H1 (cell line): Measurements from ENCODE around the gene TPPP3. TPM values are rescaled to one million over a fixed set of nuclear protein-coding genes. Genes with fewer than 3 reads are reported as not detected.

Experiments
- CTCF ChIA-PET: fragments of 300-600 bp; sonication (Branson Sonifier 250); formaldehyde crosslinking; loops from one replicate; lab custom pipeline; 2021; ENCODE audit not compliant: partially characterized antibody; lab: Charles Lee
- POLR2A ChIA-PET: fragments of 300-600 bp; sonication (Branson Sonifier 250); formaldehyde crosslinking; loops from one replicate; lab custom pipeline; 2021; ENCODE audit warnings: inconsistent platforms; ENCODE audit not compliant: partially characterized antibody; lab: Charles Lee
- DNase-seq, 2 experiments: peaks; one replicate each; pipeline versions ENCODE4 v3.0.0 to v3.0.0-alpha.2; 2010 to 2022; ENCODE audit warnings: low spot score in 2 of 2, low read depth in 1 of 2, mixed read lengths in 1 of 2
- FAIRE-seq: peaks from 2 replicates; lab custom pipeline; 2011; peaks lifted over from hg19 to GRCh38; lab: Jason Lieb, UNC
- H2AFZ ChIP-seq: 2 replicates; pipeline ENCODE4 v1.8.1; 2012; ENCODE audit warnings: low read length, inconsistent platforms
- H2AK5ac ChIP-seq: 2 replicates; pipeline ENCODE4 v1.6.1; 2013; ENCODE audit warnings: low read depth, low read length
- H2BK120ac ChIP-seq: replicated peaks from 2 replicates; pipeline ENCODE3; 2013; ENCODE audit warnings: low read depth, low read length, inconsistent platforms
- H2BK12ac ChIP-seq: 2 replicates; pipeline ENCODE4 v1.6.1; 2013; ENCODE audit warnings: low read depth, low read length
- H2BK15ac ChIP-seq: 2 replicates; pipeline ENCODE4 v1.6.1; 2013; ENCODE audit warnings: low read length
- H2BK20ac ChIP-seq: 2 replicates; pipeline ENCODE4 v1.6.1; 2013; ENCODE audit warnings: low read length
- H2BK5ac ChIP-seq: 2 replicates; pipeline ENCODE4 v1.6.1; 2013; ENCODE audit warnings: low read depth, low read length
- H3K14ac ChIP-seq: 2 replicates; pipeline ENCODE4 v1.6.1; 2013; ENCODE audit warnings: inconsistent platforms; ENCODE audit not compliant: insufficient read length
- H3K18ac ChIP-seq: 2 replicates; pipeline ENCODE4 v1.6.1; 2013; ENCODE audit warnings: low read length; ENCODE audit errors: extremely low read depth
- H3K23ac ChIP-seq: 2 replicates; pipeline ENCODE4 v1.6.1; 2013; ENCODE audit warnings: inconsistent platforms; ENCODE audit not compliant: insufficient read length
- H3K23me2 ChIP-seq: 2 replicates; pipeline ENCODE4 v1.6.1; 2013; ENCODE audit warnings: low read depth, low read length
- H3K27ac ChIP-seq: 2 replicates; pipeline ENCODE4 v1.6.1; 2011; ENCODE audit warnings: low read depth, low read length, inconsistent platforms
- H3K27me3 ChIP-seq, 4 experiments: replicated peaks in 1 of 4; 1 replicate in 1 of 4; 2 replicates in 3 of 4; pipeline versions ENCODE4 v1.6.1 to v1.8.1; 2011 to 2013; ENCODE audit warnings: low read length in 3 of 4, mild to moderate bottlenecking in 3 of 4, inconsistent platforms in 2 of 4, mixed read lengths in 2 of 4, moderate library complexity in 1 of 4; ENCODE audit not compliant: control insufficient read depth in 3 of 4, insufficient read depth in 3 of 4; ENCODE audit errors: extremely low read depth in 1 of 4
- H3K36me3 ChIP-seq, 4 experiments: 2 replicates each; pipeline versions ENCODE4 v1.6.1 to v1.8.1; 2011 to 2013; ENCODE audit warnings: mild to moderate bottlenecking in 4 of 4, low read length in 3 of 4, moderate library complexity in 2 of 4, control low read depth in 1 of 4, inconsistent platforms in 1 of 4; ENCODE audit not compliant: insufficient read depth in 4 of 4, control insufficient read depth in 2 of 4
- H3K4ac ChIP-seq: replicated peaks from 2 replicates; pipeline ENCODE3; 2013; ENCODE audit warnings: low read length, low read depth, mixed read lengths, inconsistent platforms; ENCODE audit not compliant: insufficient read length
- H3K4me1 ChIP-seq, 4 experiments: replicated peaks in 1 of 4; 1 replicate in 1 of 4; 2 replicates in 3 of 4; pipeline versions ENCODE4 v1.6.1 to v1.8.1; 2011 to 2013; ENCODE audit warnings: low read length in 3 of 4, inconsistent platforms in 2 of 4, mixed read lengths in 1 of 4; ENCODE audit not compliant: insufficient read depth in 4 of 4, control insufficient read depth in 3 of 4
- H3K4me2 ChIP-seq, 2 experiments: 2 replicates each; pipeline versions ENCODE4 v1.6.1 to v1.8.1; 2011 to 2013; ENCODE audit warnings: low read depth in 2 of 2, low read length in 2 of 2, control low read depth in 1 of 2, inconsistent platforms in 1 of 2, mild to moderate bottlenecking in 1 of 2; ENCODE audit not compliant: insufficient read depth in 1 of 2
- H3K4me3 ChIP-seq, 4 experiments: fragments of 200-600, 300-600 bp in 1 of 4; sonication (generic), shearing (Covaris generic), sonication (Bioruptor Twin) in 1 of 4; 2 replicates each; pipeline versions ENCODE4 v1.5.1 to v1.8.1; 2011 to 2016; ENCODE audit warnings: low read length in 4 of 4, low read depth in 3 of 4, control low read depth in 2 of 4, inconsistent platforms in 2 of 4, mild to moderate bottlenecking in 2 of 4, mixed read lengths in 1 of 4, moderate library complexity in 1 of 4; ENCODE audit not compliant: insufficient read depth in 2 of 4; ENCODE audit errors: extremely low read depth in 1 of 4
- H3K56ac ChIP-seq: replicated peaks from 2 replicates; pipeline ENCODE3; 2013; ENCODE audit warnings: low read depth, mild to moderate bottlenecking, mixed read lengths, low read length, inconsistent platforms; ENCODE audit not compliant: insufficient read length
- H3K79me1 ChIP-seq: 2 replicates; pipeline ENCODE4 v1.6.1; 2013; ENCODE audit warnings: low read depth, low read length, control low read depth
- H3K79me2 ChIP-seq, 2 experiments: 2 replicates each; pipeline versions ENCODE4 v1.6.1 to v1.8.1; 2012 to 2013; ENCODE audit warnings: low read length in 2 of 2, mild to moderate bottlenecking in 2 of 2, inconsistent platforms in 1 of 2; ENCODE audit not compliant: insufficient read depth in 2 of 2, control insufficient read depth in 1 of 2
- H3K9ac ChIP-seq, 4 experiments: replicated peaks in 1 of 4; 1 replicate in 1 of 4; 2 replicates in 3 of 4; pipeline versions ENCODE4 v1.6.1 to v1.8.1; 2011 to 2013; ENCODE audit warnings: low read depth in 3 of 4, low read length in 3 of 4, control low read depth in 2 of 4, mild to moderate bottlenecking in 2 of 4, moderate library complexity in 2 of 4, inconsistent platforms in 1 of 4; ENCODE audit errors: extremely low read depth in 1 of 4
- H3K9me3 ChIP-seq, 2 experiments: 2 replicates each; pipeline versions ENCODE4 v1.6.1 to v1.8.1; 2012 to 2013; ENCODE audit warnings: mild to moderate bottlenecking in 2 of 2, moderate library complexity in 2 of 2, control low read depth in 1 of 2, inconsistent platforms in 1 of 2, low read depth in 1 of 2, low read length in 1 of 2, mixed read lengths in 1 of 2; ENCODE audit not compliant: insufficient read depth in 2 of 2
- H4K20me1 ChIP-seq, 2 experiments: replicated peaks in 1 of 2; 2 replicates each; pipeline versions ENCODE3 to v1.8.1; 2011 to 2013; ENCODE audit warnings: inconsistent platforms in 2 of 2, low read length in 2 of 2, mild to moderate bottlenecking in 1 of 2; ENCODE audit not compliant: insufficient read depth in 2 of 2, control insufficient read depth in 1 of 2
- H4K5ac ChIP-seq: 2 replicates; pipeline ENCODE4 v1.6.1; 2013; ENCODE audit warnings: low read length, low read depth, mixed read lengths, inconsistent platforms; ENCODE audit not compliant: insufficient read length
- H4K8ac ChIP-seq: 2 replicates; pipeline ENCODE4 v1.8.0; 2013; ENCODE audit warnings: mild to moderate bottlenecking, moderate library complexity, low read length, inconsistent platforms; ENCODE audit not compliant: insufficient read depth; ENCODE audit errors: extremely low read depth
- H4K91ac ChIP-seq: replicated peaks from 2 replicates; pipeline ENCODE3; 2013; ENCODE audit warnings: low read length, mixed read lengths, inconsistent platforms; ENCODE audit not compliant: insufficient read length
- EP300 ChIP-seq, 2 experiments: IDR thresholded peaks; 1 replicate in 1 of 2; 2 replicates in 1 of 2; pipeline ENCODE4 v1.6.1; 2011 to 2012; ENCODE audit warnings: low read depth in 2 of 2, low read length in 2 of 2, mild to moderate bottlenecking in 2 of 2, borderline replicate concordance in 1 of 2, inconsistent platforms in 1 of 2, moderate library complexity in 1 of 2
- MAFK ChIP-seq: IDR thresholded peaks from 2 replicates; pipeline ENCODE4 v1.6.1; 2012; ENCODE audit warnings: low read depth, mild to moderate bottlenecking, improper control_type of control experiment, low read length
- NANOG ChIP-seq: IDR thresholded peaks from 2 replicates; pipeline ENCODE4 v1.6.1; 2011; ENCODE audit warnings: low read length, low read depth, mild to moderate bottlenecking, inconsistent platforms; ENCODE audit not compliant: insufficient read depth, poor library complexity, severe bottlenecking
- POLR2AphosphoS5 ChIP-seq: IDR thresholded peaks from 2 replicates; pipeline ENCODE4 v1.6.1; 2011; ENCODE audit warnings: low read depth, low read length
- RFX5 ChIP-seq: IDR thresholded peaks from 2 replicates; pipeline ENCODE4 v1.6.1; 2011; ENCODE audit warnings: low read depth, low read length, improper control_type of control experiment, borderline replicate concordance
- WGBS, 2 experiments: shearing (Covaris generic) in 1 of 2; methylation state at CpG; one replicate each; pipeline versions ENCODE4 v1.1.6 to v1.1.7; 2013 to 2015; ENCODE audit warnings: low lambda C conversion rate in 2 of 2, mixed read lengths in 2 of 2, inconsistent platforms in 1 of 2, low coverage in 1 of 2, missing lambda C conversion rate in 1 of 2; ENCODE audit not compliant: insufficient replicate concordance in 2 of 2, insufficient coverage in 1 of 2, insufficient read length in 1 of 2; ENCODE audit errors: extremely low coverage in 1 of 2, missing lambda C conversion rate in 1 of 2; 5-methylcytosine and 5-hydroxymethylcytosine counted together
- polyA plus RNA-seq, 7 experiments: library from polyadenylated mRNA; depleted of rRNA in 3 of 7; stranded (reverse) in 5 of 7; unstranded in 2 of 7; fragments of >200 nt in 5 of 7; fragments of 200-250 nt in 2 of 7; gene quantifications; 1 replicate in 5 of 7; 2 replicates in 1 of 7; 4 replicates in 1 of 7; pipeline versions ENCODE4 v1.2.1 to v1.2.3, GENCODE V29; 2011 to 2013; ENCODE audit warnings: missing spikeins in 2 of 7, mixed read lengths in 2 of 7
- total RNA-seq: library from RNA; stranded (reverse); fragmentation: NEBNext Ultra II Directional; extraction: Animal tissue kit (Norgen Biotek cat#: 25700); gene quantifications from 2 replicates; pipeline ENCODE4 v1.2.1, GENCODE V29; 2021

Gene TPPP3
- total and polyA plus RNA-seq, 2 of the 8 experiments (the other 6 are each of a cell fraction or from before 2014, with no cell fraction given) = 0.77 to 1.0 TPM

- Histone ChIP-seq H3K27ac (no peak overlapping the region), H3K9me3 (no peaks in the 10 kb centered on the region), H3K14ac (no peak overlapping the region), H2BK12ac (no peak overlapping the region), H2BK5ac (no peak overlapping the region), H3K4ac (no peak overlapping the region), H2AFZ (no peak overlapping the region), H3K4me2 (no peak overlapping the region), H4K8ac (no peak overlapping the region), H2BK20ac (no peak overlapping the region), H2AK5ac (no peak overlapping the region), H2BK120ac (no peak overlapping the region), H3K18ac (no peak overlapping the region), H3K36me3 (no peaks in the 10 kb centered on the region), H3K27me3 (peaks cover 24 to 47% (median 40%) of the 10 kb centered on the region in 4 experiments), H3K4me3 (no peak overlapping the region), H3K56ac (no peak overlapping the region), H3K79me1 (no peaks in the 10 kb centered on the region), H3K23ac (no peak overlapping the region)
- FAIRE-seq (no peak), DNase-seq (no peak)
- ChIA-PET POLR2A (no interaction called here), CTCF (interaction anchor here (1.2 to 32.4 kb wide), 7 partner anchors 8 to 130 kb away, joined by 3 to 476 read pairs (median 7); partner anchors contain the start of gene ZDHHC1)
- 97% methylated on average over 11 of the region's 11 CpGs; no CpG with 5 or more reads in 1 of the 2 experiments for WGBS, 2 experiments
- TF ChIP-seq POLR2AphosphoS5 (no peak), RFX5 (no peak), EP300 (IDR thresholded peaks at IDR 0.05; ENCODE audit: borderline replicate concordance in 1 of 2, low read depth in 2 of 2, low read length in 2 of 2) (no peak), NANOG (no peak), MAFK (no peak)
- TF ChIP-seq, all 59 proteins: peak for 0
- Histone ChIP-seq H4K5ac (no peak overlapping the region), H3K79me2 (no peaks in the 10 kb centered on the region), H3K9ac (no peak overlapping the region), H3K4me1 (peaks cover 0 to 29% (median 20%) of the 10 kb centered on the region in 4 experiments; a peak in 6 of 7 replicates), H4K91ac (no peak overlapping the region), H3K23me2 (no peaks in the 10 kb centered on the region; the same call in 1 of the 2 replicates), H2BK15ac (no peak overlapping the region), H4K20me1 (peaks cover 6 to 9% of the 10 kb centered on the region in 2 experiments)
Measured at GRCh38 chr16:67390816-67391423, 2.4 kb downstream of the TPPP3 start.
